Neural cell (in vitro differentiated cells): ENCODE results near the gene SPTY2D1. TPM values are rescaled to one million over a fixed set of nuclear protein-coding genes. Genes with fewer than 3 reads are reported as not detected.

Experiments used
- H2AFZ ChIP-seq: fragments of 200-600, 300-800 bp; sonication (generic), shearing (Covaris generic); 2 replicates; pipeline ENCODE4 v1.6.0; 2014; ENCODE audit warnings: low read depth, mild to moderate bottlenecking, antibody characterized with exemption, low read length, moderate library complexity
- H3F3A ChIP-seq: fragments of 200-600 bp; shearing (Covaris generic); 2 replicates; pipeline ENCODE4 v1.6.1; 2016; ENCODE audit warnings: mild to moderate bottlenecking, moderate library complexity, mixed read lengths, antibody characterized with exemption, low read length; ENCODE audit not compliant: insufficient read depth, poor library complexity, severe bottlenecking
- H3K27ac ChIP-seq: fragments of 200-600, 300-800 bp; sonication (generic), shearing (Covaris generic); 2 replicates; pipeline ENCODE4 v1.5.1; 2014; ENCODE audit warnings: mild to moderate bottlenecking, low read length, moderate library complexity
- H3K27me3 ChIP-seq: fragments of 300-800, 200-600 bp; sonication (generic), shearing (Covaris generic); 2 replicates; pipeline ENCODE4 v1.6.0; 2014; ENCODE audit warnings: mild to moderate bottlenecking, low read depth, low read length, moderate library complexity; ENCODE audit not compliant: insufficient read depth
- H3K36me3 ChIP-seq: fragments of 300-800, 200-600 bp; sonication (generic), shearing (Covaris generic); 2 replicates; pipeline ENCODE4 v1.5.1; 2014; ENCODE audit warnings: mild to moderate bottlenecking, antibody characterized with exemption, low read length, moderate library complexity; ENCODE audit not compliant: insufficient read depth
- H3K4me2 ChIP-seq: fragments of 300-800, 200-600 bp; sonication (generic), shearing (Covaris generic); 2 replicates; pipeline ENCODE4 v1.6.0; 2014; ENCODE audit warnings: mild to moderate bottlenecking, low read length
- H3K4me3 ChIP-seq: fragments of 300-800, 200-600 bp; sonication (generic), shearing (Covaris generic); 2 replicates; pipeline ENCODE4 v1.5.1; 2014; ENCODE audit warnings: mild to moderate bottlenecking, low read length, moderate library complexity
- H3K79me2 ChIP-seq: fragments of 200-600 bp; shearing (Covaris generic); replicated peaks from 2 replicates; pipeline ENCODE4 v1.6.0; 2014; ENCODE audit warnings: mild to moderate bottlenecking, low read length, moderate library complexity; ENCODE audit not compliant: insufficient read depth
- H3K9ac ChIP-seq: fragments of 300-800, 200-600 bp; sonication (generic), shearing (Covaris generic); 2 replicates; pipeline ENCODE4 v1.6.1; 2016; ENCODE audit warnings: mild to moderate bottlenecking, low read length, mixed read lengths
- H3K9me2 ChIP-seq: fragments of 200-600 bp; shearing (Covaris generic); 2 replicates; pipeline ENCODE4 v1.6.1; 2016; ENCODE audit warnings: mild to moderate bottlenecking, low read length, mixed read lengths; ENCODE audit not compliant: insufficient read depth
- H3K9me3 ChIP-seq: fragments of 200-600, 300-800 bp; sonication (generic), shearing (Covaris generic); 2 replicates; pipeline ENCODE4 v1.6.1; 2016; ENCODE audit warnings: mild to moderate bottlenecking, mixed run types, low read length, moderate library complexity, mixed read lengths
- H4K20me1 ChIP-seq: fragments of 200-600 bp; shearing (Covaris generic); 2 replicates; pipeline ENCODE4 v1.6.1; 2016; ENCODE audit warnings: mild to moderate bottlenecking, mixed run types; ENCODE audit not compliant: insufficient read depth
- CTCF ChIP-seq: fragments of 450-650 bp; IDR thresholded peaks from 2 replicates; pipeline ENCODE4 v1.5.1; 2014; ENCODE audit warnings: antibody characterized with exemption, mild to moderate bottlenecking, moderate library complexity; ENCODE audit not compliant: poor library complexity, severe bottlenecking
- EP300 ChIP-seq: fragments of 450-650 bp; conservative IDR thresholded peaks from 2 replicates; pipeline ENCODE4 v1.6.1; 2014; ENCODE audit warnings: antibody characterized with exemption, mild to moderate bottlenecking, moderate library complexity; ENCODE audit not compliant: poor library complexity, severe bottlenecking
- EZH2 ChIP-seq: fragments of 200-600, 300-800 bp; shearing (Covaris generic), sonication (generic); IDR thresholded peaks from 2 replicates; pipeline ENCODE4 v1.6.1; 2014; ENCODE audit warnings: antibody characterized with exemption, low read length, borderline replicate concordance, mild to moderate bottlenecking; ENCODE audit not compliant: insufficient read depth, poor library complexity, severe bottlenecking
- MXI1 ChIP-seq: fragments of 450-650 bp; conservative IDR thresholded peaks from 2 replicates; pipeline ENCODE4 v1.6.1; 2014; ENCODE audit warnings: antibody characterized with exemption, mild to moderate bottlenecking; ENCODE audit not compliant: poor library complexity, severe bottlenecking
- POLR2AphosphoS5 ChIP-seq: IDR thresholded peaks from 2 replicates; pipeline ENCODE4 v1.6.1; 2012
- RAD21 ChIP-seq: fragments of 450-650 bp; conservative IDR thresholded peaks from 2 replicates; pipeline ENCODE4 v1.6.1; 2014; ENCODE audit warnings: antibody characterized with exemption, mild to moderate bottlenecking, moderate library complexity
- REST ChIP-seq: IDR thresholded peaks from 2 replicates; pipeline ENCODE4 v1.6.1; 2012; ENCODE audit warnings: borderline replicate concordance
- SMC3 ChIP-seq: fragments of 450-650 bp; conservative IDR thresholded peaks from 2 replicates; pipeline ENCODE4 v1.6.1; 2014; ENCODE audit warnings: antibody characterized with exemption, mild to moderate bottlenecking, moderate library complexity; ENCODE audit not compliant: poor library complexity
- TAF1 ChIP-seq: IDR thresholded peaks from 2 replicates; pipeline ENCODE4 v1.6.1; 2012; ENCODE audit warnings: low read depth
- polyA plus RNA-seq: library from polyadenylated mRNA; depleted of rRNA; stranded (reverse); fragments of >200 nt; gene quantifications from 2 replicates; pipeline ENCODE4 v1.2.3, GENCODE V29; 2014

Gene SPTY2D1
- polyA plus RNA-seq, 1 donor from 2014 or later, result 5.9 TPM

- Histone ChIP-seq H4K20me1 (no peaks in the 10 kb centered on the region), H3K9ac (no peak overlapping the region), H2AFZ (no peak overlapping the region), H3K4me3 (no peak overlapping the region), H3F3A (no peaks in the 10 kb centered on the region), H3K36me3 (peaks cover 15% of the 10 kb centered on the region), H3K9me2 (no peaks in the 10 kb centered on the region), H3K27me3 (no peaks in the 10 kb centered on the region), H3K9me3 (no peaks in the 10 kb centered on the region), H3K27ac (no peak overlapping the region), H3K4me2 (no peak overlapping the region), H3K79me2 (no peaks in the 10 kb centered on the region)
- TF ChIP-seq EP300 (no peak), POLR2AphosphoS5 (no peak), SMC3 (no peak), CTCF (no peak), EZH2 (no peak), RAD21 (no peak), MXI1 (no peak), REST (no peak), TAF1 (no peak)
Observed at GRCh38 chr11:18612394-18612793, 21.7 kb downstream of the SPTY2D1 start.

- Histone ChIP-seq H3K4me3 (no peak overlapping the region), H3K9ac (no peak overlapping the region), H3K4me2 (no peak overlapping the region), H3K27me3 (no peaks in the 10 kb centered on the region), H3K9me3 (no peaks in the 10 kb centered on the region), H3K9me2 (no peaks in the 10 kb centered on the region), H4K20me1 (no peaks in the 10 kb centered on the region), H2AFZ (no peak overlapping the region), H3K27ac (no peak overlapping the region), H3K36me3 (peaks cover 15% of the 10 kb centered on the region), H3K79me2 (no peaks in the 10 kb centered on the region), H3F3A (no peaks in the 10 kb centered on the region)
- TF ChIP-seq CTCF (no peak), TAF1 (no peak), RAD21 (no peak), REST (no peak), MXI1 (no peak), EP300 (no peak), POLR2AphosphoS5 (no peak), EZH2 (no peak), SMC3 (no peak)
Observed at GRCh38 chr11:18611196-18611595, 22.9 kb downstream of the SPTY2D1 start.
